Fibroblast of lung (primary cell): ENCODE data around the gene FMO4.

ENCODE experiments used
- CTCF ChIP-seq, 2 donors: IDR thresholded peaks in 1 of 2; conservative IDR thresholded peaks in 1 of 2; 1 replicate in 1 of 2; 2 replicates in 1 of 2; pipeline ENCODE4 v1.5.1; 2011 to 2012; ENCODE audit warnings: low read length in 2 of 2, control low read depth in 1 of 2, inconsistent platforms in 1 of 2, low read depth in 1 of 2, mild to moderate bottlenecking in 1 of 2
- EZH2 ChIP-seq: IDR thresholded peaks from 2 replicates; pipeline ENCODE4 v1.5.1; 2012; ENCODE audit warnings: low read length, control low read depth, mild to moderate bottlenecking; ENCODE audit errors: missing control alignments

GRCh38 chr1:171277534-171277933 is 36.4 kb upstream of the FMO4 start:
- TF ChIP-seq EZH2 = no peak
- no peak for TF ChIP-seq CTCF (conservative IDR thresholded peaks at IDR 0.05 in 1 of 2, IDR thresholded peaks at IDR 0.05 in 1 of 2; ENCODE audit: low read depth in 1 of 2, low read length in 2 of 2)
